Inflammatory macrophage treated with lipopolysaccharide for 4 hours (primary cell): ENCODE measurements around the gene OAT.
"Not testable (repeated sequence)": the region's sequence is repeated elsewhere in the genome, so short reads cannot be mapped to it uniquely, and the experiment has no call there.

Experiments used
- DNase-seq: peaks from one replicate; pipeline ENCODE4 v3.0.0-alpha.2; 2020

OAT gene

GRCh38 chr10:124446830-124447750, 28.4 kb upstream of the OAT start:
- no peak for DNase-seq

- DNase-seq, result not testable (repeated sequence)
These were observed 23.0 kb upstream of the OAT start for GRCh38 chr10:124441694-124442093.

GRCh38 chr10:124436191-124436638, 17.5 kb upstream of the OAT start:
- peak; percentile 69 for DNase-seq

GRCh38 chr10:124435683-124436082, 17.0 kb upstream of the OAT start:
- DNase-seq, result not testable (repeated sequence)

- DNase-seq, result no peak
These were observed 14.7 kb upstream of the OAT start for GRCh38 chr10:124433461-124433860.

- no peak for DNase-seq
These were observed 11.4 kb upstream of the OAT start for GRCh38 chr10:124430077-124430476.

GRCh38 chr10:124429576-124429975, 10.9 kb upstream of the OAT start:
- no peak for DNase-seq

GRCh38 chr10:124428207-124428777, 9.6 kb upstream of the OAT start:
- no peak for DNase-seq

GRCh38 chr10:124425227-124425962, 6.7 kb upstream of the OAT start:
- DNase-seq, result no peak

GRCh38 chr10:124423813-124424212, 5.1 kb upstream of the OAT start:
- DNase-seq, result no peak

- DNase-seq, result no peak
These were observed 4.0 kb upstream of the OAT start for GRCh38 chr10:124422742-124423141.

GRCh38 chr10:124420254-124420653, 1.5 kb upstream of the OAT start:
- DNase-seq, result no peak

GRCh38 chr10:124419635-124420034, 912 bp upstream of the OAT start:
- no peak for DNase-seq

- peak; percentile 54 for DNase-seq
These were observed 613 bp downstream of the OAT start for GRCh38 chr10:124417895-124418725.

- DNase-seq, result no peak
These were observed 2.0 kb downstream of the OAT start for GRCh38 chr10:124416733-124417132.

GRCh38 chr10:124415210-124415609, 3.5 kb downstream of the OAT start:
- DNase-seq, result no peak

- DNase-seq, result no peak
These were observed 4.6 kb downstream of the OAT start for GRCh38 chr10:124414076-124414475.

- DNase-seq, result no peak
These were observed 9.0 kb downstream of the OAT start for GRCh38 chr10:124409696-124410095.

- no peak for DNase-seq
These were observed 10.4 kb downstream of the OAT start for GRCh38 chr10:124408357-124408756.

- DNase-seq, result no peak
These were observed 11.3 kb downstream of the OAT start for GRCh38 chr10:124407456-124407855.

- DNase-seq, result peak; percentile 88
These were observed 15.2 kb downstream of the OAT start for GRCh38 chr10:124403548-124403947.

- no peak for DNase-seq
These were observed 16.4 kb downstream of the OAT start for GRCh38 chr10:124402273-124402672.

GRCh38 chr10:124401633-124402032, 17.1 kb downstream of the OAT start:
- DNase-seq, result no peak
